Measurements from ENCODE around the gene ANKRD33. TPM values are rescaled to one million over a fixed set of nuclear protein-coding genes. Genes with fewer than 3 reads are reported as not detected.

The ANKRD33 gene
- total RNA-seq, 4 donors from 2014 or later = 0.70 TPM; not detected in 3

DNA sequence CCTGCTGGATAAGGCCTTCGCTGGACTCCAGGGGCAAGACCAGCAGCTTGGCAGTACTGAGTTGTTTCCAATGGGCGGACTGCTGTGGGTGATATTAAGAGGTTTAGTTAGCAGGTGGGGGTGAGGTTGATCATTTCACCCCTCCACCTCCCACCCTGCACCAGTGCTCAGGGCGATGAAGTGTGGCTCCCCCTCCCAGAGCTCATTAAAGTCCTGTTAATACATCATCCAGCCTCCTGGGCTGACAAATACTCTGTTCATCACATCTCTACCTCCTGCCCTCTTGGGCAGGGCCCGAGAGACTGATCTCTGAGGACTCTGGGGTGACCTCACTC lies 37.0 kb upstream of the ANKRD33 start:
- H3K4me3 ChIP-seq = no peak overlapping the region
- no peak for DNase-seq
- peaks cover 17 to 52% (median 28%) of the 10 kb centered on the region in 3 donors for H3K4me1 ChIP-seq
- no peaks in the 10 kb centered on the region for H3K36me3 ChIP-seq
- intact Hi-C loops (cut with DNase I) = no loop called here
- 66 to 100% methylated on average over 1 to 2 of the region's 4 CpGs for WGBS, 2 donors
- TF ChIP-seq POLR2A (IDR thresholded peaks at IDR 0.05) = no peak
- TF ChIP-seq, protein P1, sequence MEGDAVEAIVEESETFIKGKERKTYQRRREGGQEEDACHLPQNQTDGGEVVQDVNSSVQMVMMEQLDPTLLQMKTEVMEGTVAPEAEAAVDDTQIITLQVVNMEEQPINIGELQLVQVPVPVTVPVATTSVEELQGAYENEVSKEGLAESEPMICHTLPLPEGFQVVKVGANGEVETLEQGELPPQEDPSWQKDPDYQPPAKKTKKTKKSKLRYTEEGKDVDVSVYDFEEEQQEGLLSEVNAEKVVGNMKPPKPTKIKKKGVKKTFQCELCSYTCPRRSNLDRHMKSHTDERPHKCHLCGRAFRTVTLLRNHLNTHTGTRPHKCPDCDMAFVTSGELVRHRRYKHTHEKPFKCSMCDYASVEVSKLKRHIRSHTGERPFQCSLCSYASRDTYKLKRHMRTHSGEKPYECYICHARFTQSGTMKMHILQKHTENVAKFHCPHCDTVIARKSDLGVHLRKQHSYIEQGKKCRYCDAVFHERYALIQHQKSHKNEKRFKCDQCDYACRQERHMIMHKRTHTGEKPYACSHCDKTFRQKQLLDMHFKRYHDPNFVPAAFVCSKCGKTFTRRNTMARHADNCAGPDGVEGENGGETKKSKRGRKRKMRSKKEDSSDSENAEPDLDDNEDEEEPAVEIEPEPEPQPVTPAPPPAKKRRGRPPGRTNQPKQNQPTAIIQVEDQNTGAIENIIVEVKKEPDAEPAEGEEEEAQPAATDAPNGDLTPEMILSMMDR (IDR thresholded peaks at IDR 0.05) = no peak
- H3K27me3 ChIP-seq = peaks cover 0 to 71% (median 16%) of the 10 kb centered on the region in 4 donors
- H3K27ac ChIP-seq = peak overlapping the region in 2 of 4 donors; percentile 33 to 82
- no peaks in the 10 kb centered on the region for H3K9me3 ChIP-seq

DNA sequence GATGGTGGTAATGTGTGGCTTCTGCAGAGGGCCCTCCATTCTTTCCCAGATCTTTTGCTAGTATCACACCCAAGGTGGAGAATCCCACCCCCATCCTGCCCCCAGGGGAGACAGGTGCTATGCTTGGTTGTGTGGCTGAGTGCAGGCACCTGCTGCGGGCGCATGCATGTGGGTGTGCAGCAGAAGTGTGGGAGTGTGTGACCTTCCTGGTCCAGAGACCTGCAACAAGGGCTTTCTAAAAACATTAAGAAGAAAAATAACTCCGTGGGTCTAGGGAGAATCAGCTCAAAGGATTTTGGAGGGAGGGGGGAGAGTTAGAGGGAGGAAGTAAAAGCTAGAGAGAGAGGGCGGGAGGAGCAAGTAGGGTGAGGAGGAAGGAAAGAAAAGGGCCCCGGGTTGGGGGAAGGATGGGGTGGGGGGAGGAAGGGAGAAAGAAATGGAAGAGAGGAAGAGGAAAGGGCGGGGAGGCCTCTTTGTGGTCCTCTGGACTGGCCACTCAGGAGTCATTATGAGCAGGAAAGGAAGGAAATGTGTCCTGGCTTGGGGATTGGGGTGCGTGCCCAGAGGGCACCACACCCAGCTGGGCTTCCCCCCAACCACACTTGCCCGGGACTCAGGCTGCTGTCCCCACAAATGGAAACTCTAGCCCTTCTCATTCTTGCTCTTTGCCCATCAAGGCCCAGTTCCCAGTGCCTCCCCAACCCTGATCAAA lies 36.3 kb upstream of the ANKRD33 start:
- 32 to 34% methylated on average over 6 of the region's 8 CpGs for WGBS, 2 donors
- DNase-seq = no peak
- H3K27ac ChIP-seq = peak overlapping the region in 2 of 4 donors; percentile 33 to 82
- TF ChIP-seq, protein P1 (IDR thresholded peaks at IDR 0.05) = no peak
- no peak for TF ChIP-seq POLR2A (IDR thresholded peaks at IDR 0.05)
- H3K27me3 ChIP-seq = peaks cover 0 to 71% (median 11%) of the 10 kb centered on the region in 4 donors
- no peaks in the 10 kb centered on the region for H3K9me3 ChIP-seq
- intact Hi-C loops (cut with DNase I) = no loop called here
- no peak overlapping the region for H3K4me3 ChIP-seq
- no peaks in the 10 kb centered on the region for H3K36me3 ChIP-seq
- H3K4me1 ChIP-seq = peaks cover 17 to 50% (median 25%) of the 10 kb centered on the region in 3 donors

DNA sequence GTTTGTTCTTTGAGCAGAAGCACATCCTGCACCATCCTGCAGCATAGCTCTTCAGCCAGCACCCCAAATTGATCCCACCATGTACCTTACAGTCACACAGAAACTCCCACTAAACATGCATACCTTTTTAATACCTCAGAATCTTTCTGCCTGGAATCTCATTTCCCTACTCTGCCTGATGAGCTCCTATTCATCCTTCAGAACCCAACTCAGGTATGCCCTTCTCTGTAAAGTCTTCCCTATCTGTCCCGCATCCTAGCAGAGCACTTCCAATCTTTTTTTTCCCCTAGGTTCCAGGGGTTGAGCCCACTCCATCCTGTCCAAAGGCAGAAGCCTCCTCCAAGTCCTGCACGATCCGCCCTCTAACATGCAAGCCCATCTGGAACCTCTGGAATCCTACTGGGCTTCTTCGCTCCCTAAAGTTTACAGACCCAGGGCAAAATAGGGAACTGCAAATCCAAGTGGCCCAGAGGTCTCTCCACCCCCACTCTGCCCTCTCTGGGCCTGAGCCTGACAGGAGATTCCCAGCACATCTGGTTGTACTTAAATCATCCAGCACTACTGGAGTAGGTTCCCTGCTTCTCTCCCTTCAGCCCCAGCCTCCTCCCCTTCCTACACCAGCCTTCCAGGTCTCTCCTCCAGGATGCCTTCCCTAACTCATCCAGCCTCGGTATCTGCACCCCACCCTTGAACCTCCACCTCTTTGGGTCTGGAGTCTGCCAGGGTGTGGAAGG lies 35.3 kb upstream of the ANKRD33 start:
- peaks cover 0 to 69% (median 4%) of the 10 kb centered on the region in 4 donors for H3K27me3 ChIP-seq
- 76 to 77% methylated on average over 5 of the region's 5 CpGs for WGBS, 2 donors
- H3K4me1 ChIP-seq = peaks cover 11 to 40% (median 17%) of the 10 kb centered on the region in 3 donors
- no peak overlapping the region for H3K27ac ChIP-seq
- no peaks in the 10 kb centered on the region for H3K36me3 ChIP-seq
- TF ChIP-seq POLR2A (IDR thresholded peaks at IDR 0.05) = no peak
- TF ChIP-seq, protein P1 (IDR thresholded peaks at IDR 0.05) = no peak
- H3K4me3 ChIP-seq = no peak overlapping the region
- H3K9me3 ChIP-seq = no peaks in the 10 kb centered on the region
- no peak for DNase-seq
- intact Hi-C loops (cut with DNase I) = no loop called here

DNA sequence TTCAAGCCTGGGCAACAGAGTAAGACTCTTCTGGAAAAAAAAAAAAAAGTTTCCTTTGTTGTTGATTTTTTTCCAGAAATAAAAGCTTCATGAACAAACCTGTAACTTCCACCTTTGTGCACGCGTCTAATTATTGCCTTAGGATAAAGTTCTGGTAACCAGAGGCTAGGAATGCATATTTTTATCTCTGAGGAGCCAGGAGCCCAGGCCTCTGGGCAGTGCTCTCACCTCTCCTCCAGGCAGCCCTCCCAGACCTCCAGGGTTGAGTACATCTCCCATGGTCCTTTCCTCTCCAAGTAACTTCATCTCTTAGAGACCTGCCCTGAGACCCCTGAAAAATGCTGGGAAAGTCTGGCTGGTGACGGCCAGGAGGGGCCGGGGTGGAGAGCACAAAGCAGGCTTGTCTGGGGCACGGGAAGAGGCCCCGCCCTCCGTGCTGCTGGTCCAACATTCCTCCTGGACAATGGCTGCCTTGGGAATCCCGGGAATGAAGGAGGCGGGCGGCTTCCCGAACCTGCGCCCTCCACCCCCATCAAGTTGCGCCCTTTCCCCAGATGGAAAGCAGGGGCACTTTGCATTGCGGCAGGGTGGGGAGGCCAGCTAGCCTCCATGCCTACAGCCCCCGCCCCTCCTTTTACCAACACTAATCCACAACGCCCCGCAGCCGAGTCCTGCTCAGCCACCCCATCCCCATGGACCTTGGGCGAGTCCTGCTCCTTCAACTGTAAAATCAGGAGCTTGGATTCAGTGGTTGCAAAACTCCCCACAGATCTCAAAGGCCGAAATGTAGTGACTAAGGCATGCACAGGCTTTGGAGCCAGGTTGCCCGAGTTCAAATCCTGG lies 32.1 kb upstream of the ANKRD33 start:
- DNase-seq = no peak
- peaks cover 0 to 47% (median 0%) of the 10 kb centered on the region in 4 donors for H3K27me3 ChIP-seq
- 22 to 45% methylated on average over 15 to 19 of the region's 21 CpGs for WGBS, 2 donors
- peak overlapping the region in 3 of 4 donors; percentile 14 to 52 (median 15) for H3K4me3 ChIP-seq
- peaks cover 0 to 16% (median 5%) of the 10 kb centered on the region in 3 donors for H3K4me1 ChIP-seq
- H3K27ac ChIP-seq = peak overlapping the region in 1 of 4 donors; percentile 21
- no peaks in the 10 kb centered on the region for H3K9me3 ChIP-seq
- H3K36me3 ChIP-seq = no peaks in the 10 kb centered on the region
- TF ChIP-seq POLR2A (IDR thresholded peaks at IDR 0.05) = no peak
- TF ChIP-seq, protein P1 (IDR thresholded peaks at IDR 0.05) = no peak
- intact Hi-C loops (cut with DNase I) = no loop called here

Data from esophagus squamous epithelium (tissue), 5 donors.